BJ (cell line): ENCODE measurements around the gene BAZ1A. TPM values are rescaled to one million over a fixed set of nuclear protein-coding genes. Genes with fewer than 3 reads are reported as not detected.

ENCODE experiments used
- CTCF ChIA-PET: fragments of 350-600 bp; formaldehyde crosslinking; extraction: SDS; loops from one replicate; lab custom pipeline; 2021; ENCODE audit warnings: antibody characterized with exemption, inconsistent platforms; lab: Yijun Ruan, JAX
- POLR2A ChIA-PET: fragments of 300-600 bp; sonication (Branson Sonifier 250); formaldehyde crosslinking; extraction: SDS; loops from one replicate; lab custom pipeline; 2021; ENCODE audit warnings: antibody characterized with exemption; lab: Charles Lee
- DNase-seq: peaks from one replicate; pipeline ENCODE4 v3.0.0-alpha.2; 2011; ENCODE audit warnings: low read depth
- H3K27me3 ChIP-seq: 2 replicates; pipeline ENCODE4 v1.6.0; 2011; ENCODE audit warnings: low read length; ENCODE audit not compliant: control insufficient read depth, insufficient read depth
- H3K36me3 ChIP-seq: 2 replicates; pipeline ENCODE4 v1.5.1; 2011; ENCODE audit warnings: low read length; ENCODE audit not compliant: control insufficient read depth, insufficient read depth
- H3K4me3 ChIP-seq: 2 replicates; pipeline ENCODE4 v1.5.1; 2011; ENCODE audit warnings: low read depth, mild to moderate bottlenecking, control low read depth, low read length
- polyA plus RNA-seq: library from polyadenylated mRNA; depleted of rRNA; stranded (reverse); fragments of >200 nt; gene quantifications from 2 replicates; pipeline ENCODE4 v1.2.3, GENCODE V29; 2011
- TF ChIP-seq, protein P1 (sequence below): IDR thresholded peaks from 2 replicates; pipeline ENCODE4 v1.5.1; 2011; ENCODE audit warnings: low read depth, mild to moderate bottlenecking, control low read depth, inconsistent platforms, low read length, moderate library complexity; ENCODE audit not compliant: insufficient read depth

The BAZ1A gene
- polyA plus RNA-seq, 1 experiment = 8.9 TPM

- CTCF ChIA-PET = interaction anchor here (0.8 kb wide), 1 partner anchor 12 kb away, joined by 3 read pairs; no protein-coding TSS in a partner anchor
- H3K27me3 ChIP-seq = no peaks in the 10 kb centered on the region
- DNase-seq = no peak
- H3K36me3 ChIP-seq = no peaks in the 10 kb centered on the region; the same call in 1 of the 2 replicates
- TF ChIP-seq, protein P1, sequence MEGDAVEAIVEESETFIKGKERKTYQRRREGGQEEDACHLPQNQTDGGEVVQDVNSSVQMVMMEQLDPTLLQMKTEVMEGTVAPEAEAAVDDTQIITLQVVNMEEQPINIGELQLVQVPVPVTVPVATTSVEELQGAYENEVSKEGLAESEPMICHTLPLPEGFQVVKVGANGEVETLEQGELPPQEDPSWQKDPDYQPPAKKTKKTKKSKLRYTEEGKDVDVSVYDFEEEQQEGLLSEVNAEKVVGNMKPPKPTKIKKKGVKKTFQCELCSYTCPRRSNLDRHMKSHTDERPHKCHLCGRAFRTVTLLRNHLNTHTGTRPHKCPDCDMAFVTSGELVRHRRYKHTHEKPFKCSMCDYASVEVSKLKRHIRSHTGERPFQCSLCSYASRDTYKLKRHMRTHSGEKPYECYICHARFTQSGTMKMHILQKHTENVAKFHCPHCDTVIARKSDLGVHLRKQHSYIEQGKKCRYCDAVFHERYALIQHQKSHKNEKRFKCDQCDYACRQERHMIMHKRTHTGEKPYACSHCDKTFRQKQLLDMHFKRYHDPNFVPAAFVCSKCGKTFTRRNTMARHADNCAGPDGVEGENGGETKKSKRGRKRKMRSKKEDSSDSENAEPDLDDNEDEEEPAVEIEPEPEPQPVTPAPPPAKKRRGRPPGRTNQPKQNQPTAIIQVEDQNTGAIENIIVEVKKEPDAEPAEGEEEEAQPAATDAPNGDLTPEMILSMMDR = no peak
- POLR2A ChIA-PET = no interaction called here
- H3K4me3 ChIP-seq = no peak overlapping the region
Observed at GRCh38 chr14:34867199-34867598, 8.0 kb downstream of the BAZ1A start.

GRCh38 chr14:34865889-34866574, 9.1 kb downstream of the BAZ1A start:
- DNase-seq = no peak
- TF ChIP-seq, protein P1 = no peak
- Histone ChIP-seq H3K36me3 (no peaks in the 10 kb centered on the region), H3K27me3 (no peaks in the 10 kb centered on the region), H3K4me3 (no peak overlapping the region)
- ChIA-PET CTCF (no interaction called here), POLR2A (no interaction called here)

DNA sequence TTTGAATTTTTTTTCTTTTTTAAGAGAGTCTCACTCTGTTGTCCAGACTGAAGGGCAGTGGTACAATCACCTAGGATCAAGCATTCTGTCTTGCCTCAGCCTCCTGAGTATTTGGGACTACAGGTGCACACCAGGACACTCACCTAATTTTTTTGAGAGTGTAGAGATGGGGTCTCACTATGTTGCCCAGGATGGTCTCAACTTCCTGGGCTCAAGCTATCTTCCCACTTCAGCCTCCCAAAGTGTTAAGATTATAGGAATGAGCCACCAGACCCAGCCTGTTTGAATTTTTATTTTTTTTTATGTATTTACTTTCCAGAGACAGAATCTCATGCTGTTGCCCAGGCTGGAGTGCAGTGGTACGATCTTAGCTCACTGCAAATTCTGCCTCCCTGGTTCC, 11.3 kb downstream of the BAZ1A start:
- Histone ChIP-seq H3K27me3 (no peaks in the 10 kb centered on the region), H3K36me3 (peaks cover 4% of the 10 kb centered on the region; the same call in 1 of the 2 replicates), H3K4me3 (no peak overlapping the region)
- CTCF ChIA-PET = no interaction called here
- TF ChIP-seq, protein P1 = no peak
- POLR2A ChIA-PET = no interaction called here
- no peak for DNase-seq

DNA sequence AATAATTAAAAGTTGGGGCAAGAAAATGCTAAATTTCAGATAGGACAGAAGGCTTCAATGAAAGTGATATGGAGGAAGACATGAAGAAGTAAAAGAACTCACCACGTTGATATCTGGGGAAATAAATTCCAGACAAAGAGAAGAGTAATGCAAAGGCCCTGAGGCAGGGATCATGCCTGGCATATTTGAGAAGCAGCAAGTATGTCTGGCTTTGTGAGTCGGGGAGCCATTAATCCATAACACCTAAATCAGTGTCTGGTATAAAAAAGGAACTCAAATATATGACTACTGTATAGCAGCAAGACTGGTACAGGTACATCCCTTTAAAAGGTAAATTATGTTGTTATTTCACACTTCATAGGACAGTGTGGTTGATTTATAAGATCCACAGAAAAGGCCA, 16.4 kb downstream of the BAZ1A start:
- ChIA-PET POLR2A (no interaction called here), CTCF (no interaction called here)
- Histone ChIP-seq H3K27me3 (no peaks in the 10 kb centered on the region), H3K4me3 (no peak overlapping the region), H3K36me3 (peaks cover 4% of the 10 kb centered on the region; the same call in 1 of the 2 replicates)
- TF ChIP-seq, protein P1 = no peak
- no peak for DNase-seq

- Histone ChIP-seq H3K4me3 (no peak overlapping the region), H3K36me3 (peaks cover 4% of the 10 kb centered on the region; the same call in 1 of the 2 replicates), H3K27me3 (no peaks in the 10 kb centered on the region)
- no peak for DNase-seq
- ChIA-PET CTCF (no interaction called here), POLR2A (no interaction called here)
- TF ChIP-seq, protein P1 = no peak
Observed at GRCh38 chr14:34857689-34858449, 17.3 kb downstream of the BAZ1A start.
